PFSK-1 (cell line): ENCODE measurements around the gene COP1.

Experiments
- FOXP2 ChIP-seq: optimal IDR thresholded peaks from 2 replicates; pipeline ENCODE3; 2011; ENCODE audit warnings: borderline replicate concordance, control low read depth, inconsistent platforms; ENCODE audit not compliant: insufficient read depth; ENCODE audit errors: extremely low read length, extremely low read depth
- POLR2AphosphoS5 ChIP-seq: IDR thresholded peaks from 2 replicates; pipeline ENCODE4 v1.6.1; 2012; ENCODE audit warnings: low read depth, mild to moderate bottlenecking, control low read depth, low read length, moderate library complexity
- REST ChIP-seq, 2 experiments: IDR thresholded peaks; 2 replicates each; pipeline versions ENCODE4 v1.6.1 to v1.8.0; 2011 to 2012; ENCODE audit warnings: low read depth in 2 of 2, low read length in 2 of 2, control low read depth in 1 of 2, inconsistent platforms in 1 of 2, mild to moderate bottlenecking in 1 of 2, moderate library complexity in 1 of 2; ENCODE audit not compliant: insufficient read depth in 1 of 2
- SIN3A ChIP-seq: IDR thresholded peaks from 2 replicates; pipeline ENCODE4 v1.6.1; 2012; ENCODE audit warnings: mild to moderate bottlenecking, low read length, moderate library complexity, borderline replicate concordance; ENCODE audit not compliant: insufficient read depth
- TAF1 ChIP-seq: IDR thresholded peaks from 2 replicates; pipeline ENCODE4 v1.6.1; 2012; ENCODE audit warnings: low read length, control low read depth, borderline replicate concordance; ENCODE audit not compliant: insufficient read depth

COP1 gene

GRCh38 chr1:176220100-176220689, 13.1 kb upstream of the COP1 start:
- TF ChIP-seq TAF1 (no peak), REST (IDR thresholded peaks at IDR 0.05; ENCODE audit: insufficient read depth in 1 of 2, low read depth in 2 of 2, low read length in 2 of 2) (no peak), SIN3A (no peak), FOXP2 (no peak), POLR2AphosphoS5 (no peak)

- TF ChIP-seq FOXP2 (no peak), TAF1 (no peak), POLR2AphosphoS5 (no peak)
Observed at GRCh38 chr1:176217461-176218099, 10.5 kb upstream of the COP1 start.

DNA sequence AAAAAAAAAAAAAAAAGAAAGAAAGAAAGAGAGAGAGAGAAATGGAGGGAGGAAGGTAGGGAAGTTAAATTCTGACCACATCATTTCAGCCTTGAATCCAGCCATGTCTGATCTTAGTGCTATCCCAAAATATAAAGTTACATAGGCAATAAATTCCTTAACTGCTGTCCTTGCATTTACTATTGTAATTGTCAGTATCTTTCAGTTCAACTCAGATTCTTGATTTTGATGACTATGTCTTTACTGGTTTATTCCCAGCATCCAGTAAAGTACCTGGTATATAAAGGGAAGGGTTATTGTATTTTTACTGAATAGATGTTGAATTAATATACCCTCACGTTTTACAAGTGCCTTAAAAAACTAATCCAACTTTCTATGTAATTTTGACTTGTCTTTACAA, 8.9 kb upstream of the COP1 start:
- no peak for TF ChIP-seq POLR2AphosphoS5
- no peak for TF ChIP-seq SIN3A
- no peak for TF ChIP-seq TAF1
- no peak for TF ChIP-seq REST (IDR thresholded peaks at IDR 0.05; ENCODE audit: insufficient read depth in 1 of 2, low read depth in 2 of 2, low read length in 2 of 2)
- TF ChIP-seq FOXP2, result no peak

- no peak for TF ChIP-seq SIN3A
- no peak for TF ChIP-seq TAF1
- TF ChIP-seq REST (IDR thresholded peaks at IDR 0.05; ENCODE audit: insufficient read depth in 1 of 2, low read depth in 2 of 2, low read length in 2 of 2), result no peak
Observed at GRCh38 chr1:176211396-176212165, 4.5 kb upstream of the COP1 start.

DNA sequence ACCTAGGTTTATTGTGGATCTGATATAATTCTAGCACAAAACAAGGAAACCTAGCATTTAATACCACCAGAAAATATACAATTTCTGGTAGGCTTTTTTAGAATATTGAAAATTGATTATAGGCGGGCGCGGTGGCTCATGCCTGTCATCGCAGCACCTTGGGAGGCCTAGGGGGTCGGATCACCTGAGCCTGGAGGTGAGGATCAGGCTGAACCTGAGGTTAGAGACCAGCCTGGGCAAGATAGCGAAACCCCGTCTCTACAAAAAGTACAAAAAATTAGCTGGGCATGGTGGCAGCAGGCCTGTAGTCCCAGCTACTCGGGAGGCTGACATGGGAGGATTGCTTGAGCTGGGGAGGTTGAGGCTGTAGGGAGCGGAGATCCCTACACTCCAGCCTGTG, 948 bp upstream of the COP1 start:
- TF ChIP-seq SIN3A (no peak), TAF1 (no peak), FOXP2 (no peak), POLR2AphosphoS5 (no peak), REST (IDR thresholded peaks at IDR 0.05; ENCODE audit: insufficient read depth in 1 of 2, low read depth in 2 of 2, low read length in 2 of 2) (no peak)
